OCI-LY1 (cell line): ENCODE measurements around the gene RBPJL.

Experiments
- CTCF ChIP-seq: fragments of 200-600 bp; sonication (generic), shearing (Covaris generic); IDR thresholded peaks from 2 replicates; pipeline ENCODE4 v1.5.1; 2017; ENCODE audit warnings: mild to moderate bottlenecking, antibody characterized with exemption, low read length, moderate library complexity, mixed read lengths
- EZH2 ChIP-seq: fragments of 200-600 bp; sonication (generic), shearing (Covaris generic); IDR thresholded peaks from 2 replicates; pipeline ENCODE4 v1.8.0; 2017; ENCODE audit warnings: borderline replicate concordance, mixed run types, mild to moderate bottlenecking, antibody characterized with exemption, low read length, moderate library complexity, mixed read lengths

- TF ChIP-seq CTCF (no peak), EZH2 (no peak)
Observed at GRCh38 chr20:45303586-45304463, 2.8 kb upstream of the RBPJL start.
